CD14-positive monocyte (primary cell): Measurements from ENCODE around the gene TTYH1. TPM values are rescaled to one million over a fixed set of nuclear protein-coding genes. Genes with fewer than 3 reads are reported as not detected.
A peak's percentile ranks its signal among the peaks of the same experiment; 100 is the strongest.

ENCODE experiments used
- DNase-seq, 3 donors: peaks; one replicate each; pipeline ENCODE4 v3.0.0-alpha.2; 2011 to 2022
- H2AFZ ChIP-seq: 2 replicates; pipeline ENCODE4 v1.6.0; 2012; ENCODE audit warnings: mild to moderate bottlenecking, low read depth, low read length, inconsistent platforms; ENCODE audit not compliant: insufficient read depth, poor library complexity, severe bottlenecking
- H3K27ac ChIP-seq, 2 donors: 1 replicate in 1 of 2; 2 replicates in 1 of 2; pipeline ENCODE4 v1.5.1; 2012 to 2013; ENCODE audit warnings: low read length in 2 of 2, control low read depth in 1 of 2, inconsistent platforms in 1 of 2, low read depth in 1 of 2, mild to moderate bottlenecking in 1 of 2
- H3K27me3 ChIP-seq, 2 donors: one replicate each; pipeline versions ENCODE4 v1.6.0 to v1.6.1; 2011 to 2013; ENCODE audit warnings: low read length in 2 of 2; ENCODE audit not compliant: control insufficient read depth in 2 of 2, insufficient read depth in 2 of 2
- H3K36me3 ChIP-seq, 2 donors: replicated peaks in 1 of 2; 1 replicate in 1 of 2; 2 replicates in 1 of 2; pipeline versions ENCODE4 v1.5.1 to v1.6.1; 2012 to 2013; ENCODE audit warnings: low read length in 2 of 2, control low read depth in 1 of 2, inconsistent platforms in 1 of 2, mild to moderate bottlenecking in 1 of 2; ENCODE audit not compliant: insufficient read depth in 2 of 2, control insufficient read depth in 1 of 2
- H3K4me1 ChIP-seq, 2 donors: 1 replicate in 1 of 2; 2 replicates in 1 of 2; pipeline versions ENCODE4 v1.5.1 to v1.6.1; 2012 to 2013; ENCODE audit warnings: low read length in 2 of 2, control low read depth in 1 of 2, inconsistent platforms in 1 of 2, mild to moderate bottlenecking in 1 of 2, moderate library complexity in 1 of 2; ENCODE audit not compliant: insufficient read depth in 2 of 2, control insufficient read depth in 1 of 2
- H3K4me2 ChIP-seq: replicated peaks from 2 replicates; pipeline ENCODE3; 2012; ENCODE audit warnings: low read length, moderate library complexity, mild to moderate bottlenecking; ENCODE audit not compliant: poor library complexity, severe bottlenecking; ENCODE audit errors: extremely low read depth
- H3K4me3 ChIP-seq, 3 experiments: fragments of 200-600 bp in 1 of 3; sonication (generic) in 1 of 3; replicated peaks in 1 of 3; 1 replicate in 2 of 3; 2 replicates in 1 of 3; pipeline ENCODE4 v1.5.1; 2011 to 2013; ENCODE audit warnings: low read length in 3 of 3, mild to moderate bottlenecking in 3 of 3, control low read depth in 2 of 3, low read depth in 2 of 3, inconsistent platforms in 1 of 3, moderate library complexity in 1 of 3
- H3K79me2 ChIP-seq: 2 replicates; pipeline ENCODE4 v1.6.0; 2012; ENCODE audit warnings: mild to moderate bottlenecking, control low read depth, inconsistent platforms, low read length, moderate library complexity; ENCODE audit not compliant: insufficient read depth
- H3K9ac ChIP-seq: 2 replicates; pipeline ENCODE4 v1.6.0; 2017; ENCODE audit warnings: low read length, mild to moderate bottlenecking; ENCODE audit not compliant: insufficient read depth, poor library complexity, severe bottlenecking
- H3K9me3 ChIP-seq, 2 donors: replicated peaks in 1 of 2; 1 replicate in 1 of 2; 2 replicates in 1 of 2; pipeline versions ENCODE4 v1.5.1 to v1.6.1; 2012 to 2013; ENCODE audit warnings: low read length in 2 of 2, control low read depth in 1 of 2; ENCODE audit not compliant: control insufficient read depth in 1 of 2, insufficient read depth in 1 of 2
- H4K20me1 ChIP-seq: 2 replicates; pipeline ENCODE4 v1.6.0; 2012; ENCODE audit warnings: mild to moderate bottlenecking, low read length, control low read depth, moderate library complexity; ENCODE audit not compliant: insufficient read depth
- H3K27ac Mint-ChIP-seq, 7 donors: one replicate each; pipeline ENCODE4 v1.8.0; 2020; ENCODE audit warnings: mild to moderate bottlenecking in 7 of 7, mixed read lengths in 7 of 7, moderate library complexity in 6 of 7, inconsistent platforms in 2 of 7
- H3K27me3 Mint-ChIP-seq, 3 donors: one replicate each; pipeline ENCODE4 v1.8.0; 2021 to 2022; ENCODE audit warnings: low read depth in 3 of 3, mild to moderate bottlenecking in 3 of 3, mixed read lengths in 3 of 3, moderate library complexity in 3 of 3, inconsistent platforms in 1 of 3
- H3K36me3 Mint-ChIP-seq, 2 donors: one replicate each; pipeline ENCODE4 v1.8.0; 2020; ENCODE audit warnings: mixed read lengths in 2 of 2, inconsistent platforms in 1 of 2, mild to moderate bottlenecking in 1 of 2
- H3K4me1 Mint-ChIP-seq: one replicate; pipeline ENCODE4 v1.8.0; 2020; ENCODE audit warnings: mild to moderate bottlenecking, mixed read lengths
- H3K4me3 Mint-ChIP-seq, 2 donors: one replicate each; pipeline ENCODE4 v1.8.0; 2020; ENCODE audit warnings: mild to moderate bottlenecking in 2 of 2, mixed read lengths in 2 of 2, moderate library complexity in 1 of 2
- H3K9me3 Mint-ChIP-seq, 7 donors: one replicate each; pipeline ENCODE4 v1.8.0; 2020 to 2022; ENCODE audit warnings: mixed read lengths in 7 of 7, mild to moderate bottlenecking in 6 of 7, moderate library complexity in 6 of 7, inconsistent platforms in 2 of 7
- WGBS: methylation state at CpG from one replicate; pipeline ENCODE4 v1.1.5; 2013; ENCODE audit warnings: missing lambda C conversion rate; ENCODE audit not compliant: insufficient coverage; 5-methylcytosine and 5-hydroxymethylcytosine counted together
- intact Hi-C, 2 donors: fragments of 100-400 bp; cut with micrococcal nuclease; formaldehyde crosslinking; loops; one replicate each; pipeline versions ENCODE4 v1.15.0 to v1.15.1; 2023
- polyA plus RNA-seq, 3 donors: library from polyadenylated mRNA; depleted of rRNA in 1 of 3; unstranded in 2 of 3; stranded (reverse) in 1 of 3; fragments of 300-500 nt in 2 of 3; fragments of >200 nt in 1 of 3; fragmentation: Illumina TruSeq in 2 of 3; gene quantifications; 1 replicate in 2 of 3; 2 replicates in 1 of 3; pipeline ENCODE4 v1.2.3, GENCODE V29; 2012 to 2021
- TF ChIP-seq, protein P1 (sequence below): fragments of 200-600 bp; IDR thresholded peaks from one replicate; pipeline ENCODE4 v1.8.0; 2022; ENCODE audit warnings: antibody characterized with exemption, mild to moderate bottlenecking

TTYH1 gene
- polyA plus RNA-seq, 3 donors = not detected

DNA sequence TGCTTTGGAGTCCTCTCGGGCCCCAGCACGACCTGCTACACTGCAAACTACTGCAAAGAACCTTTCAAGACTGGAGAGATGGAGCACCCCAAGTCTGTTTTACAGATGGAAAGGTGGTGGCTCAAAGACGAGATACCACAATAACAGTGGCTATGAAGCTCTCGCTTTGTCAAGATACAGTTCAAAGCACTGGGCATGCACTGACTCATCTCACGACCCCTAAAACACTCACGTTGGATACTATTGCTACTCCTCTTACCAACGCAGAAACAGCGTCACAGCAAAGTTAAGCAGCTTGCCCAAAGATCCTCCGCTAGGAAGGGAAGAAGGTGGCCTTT lies 26.5 kb upstream of the TTYH1 start:
- Histone ChIP-seq H3K27me3 (no peaks in the 10 kb centered on the region), H3K4me3 (peak overlapping the region; percentile 23 to 82 (median 43)), H3K36me3 (no peaks in the 10 kb centered on the region), H3K4me2 (peak overlapping the region; percentile 94), H2AFZ (peak overlapping the region; percentile 76), H3K9me3 (no peaks in the 10 kb centered on the region), H3K9ac (peak overlapping the region; percentile 60), H4K20me1 (no peaks in the 10 kb centered on the region), H3K27ac (peak overlapping the region; percentile 62 to 72), H3K79me2 (no peaks in the 10 kb centered on the region), H3K4me1 (peaks cover 49 to 57% of the 10 kb centered on the region in 2 donors)
- Mint-ChIP-seq H3K36me3 (no peaks in the 10 kb centered on the region), H3K9me3 (peaks cover 0 to 3% (median 0%) of the 10 kb centered on the region in 7 donors), H3K27ac (peak overlapping the region; percentile 78 to 94 (median 87)), H3K4me1 (peaks cover 47% of the 10 kb centered on the region), H3K27me3 (peaks cover 0 to 10% (median 3%) of the 10 kb centered on the region in 3 donors), H3K4me3 (peak overlapping the region; percentile 83 to 93)
- TF ChIP-seq, protein P1, sequence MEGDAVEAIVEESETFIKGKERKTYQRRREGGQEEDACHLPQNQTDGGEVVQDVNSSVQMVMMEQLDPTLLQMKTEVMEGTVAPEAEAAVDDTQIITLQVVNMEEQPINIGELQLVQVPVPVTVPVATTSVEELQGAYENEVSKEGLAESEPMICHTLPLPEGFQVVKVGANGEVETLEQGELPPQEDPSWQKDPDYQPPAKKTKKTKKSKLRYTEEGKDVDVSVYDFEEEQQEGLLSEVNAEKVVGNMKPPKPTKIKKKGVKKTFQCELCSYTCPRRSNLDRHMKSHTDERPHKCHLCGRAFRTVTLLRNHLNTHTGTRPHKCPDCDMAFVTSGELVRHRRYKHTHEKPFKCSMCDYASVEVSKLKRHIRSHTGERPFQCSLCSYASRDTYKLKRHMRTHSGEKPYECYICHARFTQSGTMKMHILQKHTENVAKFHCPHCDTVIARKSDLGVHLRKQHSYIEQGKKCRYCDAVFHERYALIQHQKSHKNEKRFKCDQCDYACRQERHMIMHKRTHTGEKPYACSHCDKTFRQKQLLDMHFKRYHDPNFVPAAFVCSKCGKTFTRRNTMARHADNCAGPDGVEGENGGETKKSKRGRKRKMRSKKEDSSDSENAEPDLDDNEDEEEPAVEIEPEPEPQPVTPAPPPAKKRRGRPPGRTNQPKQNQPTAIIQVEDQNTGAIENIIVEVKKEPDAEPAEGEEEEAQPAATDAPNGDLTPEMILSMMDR = no peak
- DNase-seq = no peak
- intact Hi-C loops = loop anchor here (2.0 to 5.0 kb wide), 2 partner anchors 16 to 36 kb away; no protein-coding TSS in a partner anchor
- 33% methylated on average over 5 of the region's 9 CpGs for WGBS

DNA sequence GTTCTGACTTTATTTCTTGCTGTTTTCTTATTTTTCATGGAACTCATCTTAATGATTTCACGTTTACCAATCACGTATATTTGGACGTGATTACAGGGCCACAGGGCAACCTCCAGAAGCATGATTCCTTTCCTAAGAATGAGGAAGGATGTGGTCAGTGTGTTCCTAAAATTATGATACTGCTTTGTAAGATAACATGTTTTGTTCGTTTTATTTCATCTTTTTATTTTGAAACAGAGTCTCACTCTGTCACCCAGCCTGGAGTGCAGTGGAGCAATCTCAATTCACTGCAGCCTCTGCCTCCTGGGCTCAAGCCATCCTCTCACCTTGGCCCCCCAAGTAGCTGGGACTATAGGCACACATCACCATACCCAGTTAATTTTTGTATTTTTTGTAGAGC lies 25.7 kb upstream of the TTYH1 start:
- Mint-ChIP-seq H3K4me3 (peak overlapping the region; percentile 83 to 93), H3K36me3 (no peaks in the 10 kb centered on the region), H3K4me1 (peaks cover 51% of the 10 kb centered on the region), H3K27ac (peak overlapping the region; percentile 58 to 94 (median 89)), H3K9me3 (peaks cover 0 to 3% (median 0%) of the 10 kb centered on the region in 7 donors), H3K27me3 (peaks cover 0 to 10% (median 3%) of the 10 kb centered on the region in 3 donors)
- intact Hi-C loops = loop anchor here (2.0 to 5.0 kb wide), 2 partner anchors 17 to 37 kb away; no protein-coding TSS in a partner anchor
- no peaks in the 10 kb centered on the region for H3K9me3 ChIP-seq
- H3K27me3 ChIP-seq = no peaks in the 10 kb centered on the region
- DNase-seq = peak; percentile 50 to 75 (median 63)
- peak overlapping the region in 1 of 3 experiments; percentile 82 for H3K4me3 ChIP-seq
- H3K79me2 ChIP-seq = no peaks in the 10 kb centered on the region
- peak overlapping the region; percentile 60 for H3K9ac ChIP-seq
- H3K36me3 ChIP-seq = no peaks in the 10 kb centered on the region
- TF ChIP-seq, protein P1 = no peak
- peak overlapping the region; percentile 94 for H3K4me2 ChIP-seq
- no peaks in the 10 kb centered on the region for H4K20me1 ChIP-seq
- no CpG with 5 or more reads among the region's 4 CpGs for WGBS
- peak overlapping the region; percentile 49 to 72 for H3K27ac ChIP-seq
- no peak overlapping the region for H2AFZ ChIP-seq
- H3K4me1 ChIP-seq = peaks cover 48 to 57% of the 10 kb centered on the region in 2 donors
